Stimulated activated CD8-positive, alpha-beta memory T cell treated with anti-CD3 and anti-CD28 coated beads, Interleukin-7, amount 100 ng/mL, for 24 hours (primary cell): ENCODE measurements around the gene BPHL.
"Not testable (repeated sequence)": the region's sequence is repeated elsewhere in the genome, so short reads cannot be mapped to it uniquely, and the experiment has no call there.

Experiments
- DNase-seq: peaks from one replicate; pipeline ENCODE4 v3.0.0-alpha.2; 2020; ENCODE audit warnings: low read depth

BPHL gene

DNA sequence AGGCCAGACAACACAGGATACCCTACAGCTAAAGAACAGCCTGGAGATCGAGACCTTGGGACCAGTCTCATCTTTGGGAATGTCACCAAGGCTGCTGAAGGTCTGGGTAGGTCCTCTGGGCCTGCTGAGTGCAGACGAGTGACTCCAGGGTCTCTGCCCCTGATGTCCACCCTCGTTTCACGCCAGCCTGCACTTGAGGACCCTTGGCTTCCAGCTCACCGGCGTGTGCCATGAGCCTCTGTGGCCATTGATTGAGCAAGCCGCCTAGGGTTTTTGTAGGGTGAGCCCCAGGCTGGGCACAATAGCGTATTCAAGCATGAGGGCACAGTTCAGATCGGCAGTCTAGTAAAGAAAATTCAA, 4.3 kb downstream of the BPHL start:
- DNase-seq = no peak

DNA sequence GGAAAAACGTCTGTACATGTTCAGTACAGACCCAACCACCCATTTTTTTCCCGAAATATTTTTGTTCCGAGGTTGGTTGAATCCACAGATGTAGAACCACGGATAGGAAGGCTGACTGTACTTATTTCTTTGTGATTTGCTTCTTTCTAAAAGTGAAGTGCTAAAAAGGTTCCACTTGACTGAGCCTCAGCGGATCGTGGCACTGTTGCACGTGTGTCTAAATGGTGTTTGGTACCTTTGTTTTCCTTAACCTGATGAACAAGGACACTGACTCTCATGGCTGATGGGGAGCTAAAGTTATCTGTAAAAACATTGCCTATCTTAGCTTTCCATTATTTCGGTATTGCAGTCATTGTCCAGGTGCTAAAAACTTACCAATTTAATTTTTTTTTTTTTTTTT, 6.2 kb downstream of the BPHL start:
- DNase-seq = no peak

- no peak for DNase-seq
Measured at GRCh38 chr6:3125815-3126214, 7.3 kb downstream of the BPHL start.

DNA sequence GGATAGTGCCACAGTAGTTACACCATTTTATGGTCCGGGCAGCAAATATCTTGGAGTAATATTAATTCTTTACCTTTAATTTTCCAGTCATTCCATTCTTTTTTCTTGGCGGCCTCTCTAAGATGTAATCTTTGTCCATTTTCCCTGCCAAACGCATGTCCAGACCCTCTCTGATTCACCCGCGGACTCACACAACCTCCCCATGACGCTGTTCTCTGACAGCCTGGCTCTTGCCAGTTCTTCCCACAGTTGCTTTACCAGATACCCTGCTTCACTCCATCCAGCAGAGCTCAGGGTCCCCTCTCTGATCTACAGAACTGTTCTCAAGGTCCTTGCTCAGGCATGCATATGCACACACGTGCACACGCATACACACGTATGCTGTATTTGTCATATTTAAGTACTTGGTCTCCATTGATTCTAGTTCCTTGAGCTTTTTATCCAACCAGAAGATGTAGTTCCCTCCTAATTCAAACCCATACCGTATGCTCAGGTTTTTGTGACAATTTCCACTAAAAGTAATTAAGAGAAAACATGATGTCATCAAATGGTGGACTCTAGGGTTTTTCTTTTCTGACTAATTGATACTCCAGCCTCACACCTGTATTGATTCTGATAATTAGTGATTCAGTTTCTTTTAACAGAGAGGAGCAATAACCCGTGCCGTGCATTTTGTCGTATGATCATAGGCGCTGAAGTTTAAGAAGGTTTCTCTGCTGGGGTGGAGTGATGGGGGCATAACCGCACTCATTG, 10.0 kb downstream of the BPHL start:
- DNase-seq = no peak

DNA sequence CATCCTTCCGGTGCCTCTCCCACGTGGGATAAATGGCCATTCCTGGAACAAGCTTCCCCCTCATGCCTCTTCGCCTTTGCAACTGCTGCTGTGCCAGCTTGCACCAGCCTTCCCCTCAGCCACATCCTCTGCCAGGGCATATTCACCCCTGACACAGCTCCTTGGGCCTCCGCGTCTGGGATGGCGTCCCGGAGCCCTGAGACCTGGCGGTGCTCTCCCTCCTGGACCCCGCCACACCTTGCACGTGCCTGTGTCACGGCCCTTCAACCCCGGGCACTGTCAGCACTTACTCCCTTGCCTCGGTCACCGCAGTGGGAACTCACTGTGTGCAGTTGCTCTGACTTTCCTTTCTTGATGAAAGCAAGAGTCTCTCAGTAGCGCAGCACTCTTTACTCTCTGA, 13.2 kb downstream of the BPHL start:
- no peak for DNase-seq

GRCh38 chr6:3133515-3133914, 15.0 kb downstream of the BPHL start:
- no peak for DNase-seq

DNA sequence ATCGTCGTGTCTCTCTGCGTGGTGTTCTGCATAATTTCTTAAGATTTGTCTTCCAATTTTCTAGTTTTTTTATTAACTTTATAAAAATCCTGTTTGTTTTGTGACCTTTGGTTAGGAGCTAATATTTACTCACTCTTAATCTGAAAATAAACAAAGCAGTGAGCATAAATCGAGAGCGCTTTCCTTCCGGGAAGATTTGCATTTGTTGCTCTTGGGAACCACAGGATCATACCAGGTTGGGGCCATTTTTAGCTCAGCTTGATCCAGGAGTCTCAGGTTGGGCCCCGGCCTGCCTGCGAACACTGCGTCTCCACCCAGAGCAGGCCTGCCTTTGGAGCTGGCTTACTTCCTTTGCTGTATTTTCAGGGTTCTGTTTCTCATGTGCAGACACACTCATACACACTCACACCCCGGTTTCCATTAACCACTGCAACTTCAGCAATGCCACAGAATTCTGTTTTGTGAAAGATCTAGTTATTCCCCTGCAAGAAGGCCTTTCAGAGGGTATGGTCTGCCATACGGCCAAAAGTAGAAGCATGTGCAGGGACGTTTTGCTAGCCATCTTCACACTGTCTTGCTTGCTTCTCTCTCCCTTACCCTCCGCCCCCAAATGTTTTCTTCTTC, 17.3 kb downstream of the BPHL start:
- DNase-seq = no peak

GRCh38 chr6:3136292-3137011, 17.9 kb downstream of the BPHL start:
- no peak for DNase-seq

DNA sequence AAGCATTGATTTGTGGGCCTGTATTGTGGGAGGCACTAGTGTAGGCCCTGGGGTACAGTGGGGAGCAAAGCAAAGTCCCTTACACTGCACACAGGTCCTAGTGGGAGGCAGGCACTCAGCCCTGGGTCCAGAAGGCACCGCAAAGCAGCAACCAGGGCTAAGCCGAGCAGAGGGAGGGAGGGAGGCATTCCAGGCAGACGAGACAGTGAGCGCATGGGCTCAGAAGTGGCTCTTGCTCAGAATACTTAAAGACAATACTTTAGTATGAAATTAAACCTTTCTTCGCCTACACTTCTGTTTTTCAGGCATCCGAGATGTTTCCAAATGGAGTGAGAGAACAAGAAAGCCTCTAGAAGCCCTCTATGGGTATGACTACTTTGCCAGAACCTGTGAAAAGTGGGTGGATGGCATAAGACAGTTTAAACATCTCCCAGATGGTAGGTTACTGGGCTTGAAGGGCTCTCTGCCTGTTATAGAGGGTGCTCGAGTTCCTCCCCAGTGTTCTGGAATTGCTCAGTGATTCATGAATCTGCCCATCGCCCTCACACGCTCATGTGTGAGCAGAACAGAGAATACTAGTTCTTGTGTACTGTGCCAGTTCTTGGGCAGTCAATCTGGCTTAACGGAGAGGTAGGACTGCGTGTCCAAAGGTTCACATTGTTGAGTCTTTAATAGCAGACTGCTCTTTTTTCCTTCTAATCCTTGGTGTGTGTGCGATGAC, 18.7 kb downstream of the BPHL start:
- no peak for DNase-seq

GRCh38 chr6:3137873-3138272, 19.4 kb downstream of the BPHL start:
- DNase-seq = not testable (repeated sequence)

- DNase-seq = no peak
Measured at GRCh38 chr6:3138341-3138740, 19.8 kb downstream of the BPHL start.

DNA sequence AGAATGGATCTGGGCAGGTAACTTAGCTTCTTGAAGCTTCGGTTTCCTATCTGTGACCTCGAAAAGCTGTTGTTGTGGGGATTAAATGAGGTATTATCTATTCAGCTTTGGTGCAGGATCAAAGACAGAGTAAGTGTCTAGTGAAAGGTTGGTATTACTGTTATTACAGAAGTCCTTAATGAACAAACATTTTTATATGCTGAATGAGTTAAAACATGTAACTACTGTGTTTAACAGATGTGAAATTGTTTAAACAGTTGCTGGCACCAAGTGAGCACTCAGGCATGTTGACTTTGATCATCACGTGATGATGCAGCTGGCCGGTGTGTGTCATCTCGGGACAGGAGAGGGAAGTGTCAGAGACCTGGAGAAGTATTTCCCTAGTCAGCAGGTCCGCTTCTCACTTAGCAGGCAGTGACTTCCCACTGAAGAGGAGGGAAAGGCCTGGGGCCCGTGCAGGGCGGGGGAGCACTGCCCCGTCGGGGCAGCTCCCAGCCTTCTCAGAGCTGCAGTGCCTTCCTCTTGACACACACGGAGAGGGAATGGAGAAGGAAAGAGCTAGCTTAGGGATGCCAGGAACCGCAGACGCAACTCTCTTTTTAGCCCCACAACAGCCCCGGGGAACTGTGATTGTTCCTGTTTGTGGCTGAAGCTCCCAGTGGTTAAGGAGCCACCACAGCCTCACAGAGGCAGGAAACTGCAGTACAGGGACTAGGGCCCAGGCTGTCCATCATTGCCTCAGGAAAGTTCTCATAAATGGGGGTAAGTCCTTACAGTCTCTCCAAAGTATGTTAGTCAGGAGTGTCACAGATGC, 20.8 kb downstream of the BPHL start:
- no peak for DNase-seq

DNA sequence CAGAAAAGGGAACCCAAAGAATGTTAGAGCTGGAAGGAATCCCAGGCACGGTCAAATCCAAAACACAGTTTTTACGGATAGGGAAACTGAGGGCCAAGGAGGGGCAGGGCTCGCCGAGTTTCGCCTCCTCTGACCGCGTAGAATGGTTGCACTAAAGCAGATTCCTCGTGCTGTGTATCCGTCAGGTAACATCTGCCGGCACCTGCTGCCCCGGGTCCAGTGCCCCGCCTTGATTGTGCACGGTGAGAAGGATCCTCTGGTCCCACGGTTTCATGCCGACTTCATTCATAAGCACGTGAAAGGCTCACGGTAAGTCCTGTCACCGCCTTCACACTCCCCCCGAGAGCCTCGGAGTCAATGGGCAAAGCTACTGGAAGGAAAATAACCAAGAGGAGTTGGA, 21.7 kb downstream of the BPHL start:
- DNase-seq = no peak

DNA sequence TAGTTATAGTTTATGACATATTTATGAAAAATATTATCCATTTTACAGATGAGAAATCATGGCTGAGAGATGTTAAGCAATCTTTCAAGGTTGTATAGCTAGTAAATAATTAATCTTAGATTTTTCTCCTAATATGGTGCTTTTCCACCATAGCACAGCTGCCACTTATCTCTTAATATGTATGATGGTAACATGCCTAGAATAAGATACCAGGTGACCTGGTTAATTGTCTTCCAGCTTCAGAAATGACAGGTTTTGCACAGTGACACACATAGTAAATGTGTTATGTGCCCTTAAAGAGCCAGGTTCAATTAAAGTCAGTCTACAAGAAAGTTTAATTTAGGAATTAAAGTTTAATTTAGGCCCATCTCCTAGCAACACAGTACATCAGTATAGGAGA, 24.0 kb downstream of the BPHL start:
- no peak for DNase-seq

DNA sequence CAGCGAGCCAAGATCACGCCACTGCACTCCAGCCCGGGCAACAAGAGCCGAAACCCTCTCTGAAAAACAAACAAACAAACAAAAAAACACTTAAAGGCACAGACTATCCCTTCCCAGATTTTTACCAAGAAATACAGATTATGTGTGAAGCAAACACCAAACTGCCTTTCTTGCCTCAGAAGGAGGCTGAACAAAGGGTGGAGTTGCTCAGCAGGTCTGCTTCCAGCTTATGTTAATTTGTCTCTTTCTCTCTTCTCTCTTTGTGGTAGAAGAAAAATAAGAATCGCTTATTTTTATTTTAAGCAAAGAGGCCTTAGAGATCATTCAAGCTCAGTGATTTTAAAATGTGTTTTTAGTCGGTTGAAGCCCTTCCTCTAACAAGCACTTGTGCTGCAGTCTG, 24.6 kb downstream of the BPHL start:
- no peak for DNase-seq

DNA sequence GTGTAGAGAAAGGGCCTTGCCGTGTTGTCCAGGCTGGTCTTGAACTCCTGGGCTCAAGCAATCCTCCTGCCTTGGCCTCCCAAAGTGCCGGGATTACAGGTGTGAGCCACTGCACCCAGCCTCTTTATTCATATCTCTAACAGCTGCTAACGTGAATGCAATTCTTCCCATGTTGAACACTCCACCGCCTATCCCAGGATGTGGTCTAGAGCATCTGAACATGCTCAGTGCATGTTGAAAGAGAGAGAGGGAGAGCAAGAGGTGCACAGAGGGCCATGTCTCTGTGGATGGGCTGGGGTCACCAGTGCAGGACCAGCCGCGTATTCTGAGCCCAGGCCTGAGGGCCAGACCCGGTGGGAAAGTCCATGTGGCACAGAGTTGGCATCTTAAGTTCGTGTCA, 26.1 kb downstream of the BPHL start:
- DNase-seq = no peak

GRCh38 chr6:3147914-3148757, 29.6 kb downstream of the BPHL start:
- DNase-seq = no peak

GRCh38 chr6:3151691-3152090, 33.2 kb downstream of the BPHL start:
- DNase-seq = no peak

DNA sequence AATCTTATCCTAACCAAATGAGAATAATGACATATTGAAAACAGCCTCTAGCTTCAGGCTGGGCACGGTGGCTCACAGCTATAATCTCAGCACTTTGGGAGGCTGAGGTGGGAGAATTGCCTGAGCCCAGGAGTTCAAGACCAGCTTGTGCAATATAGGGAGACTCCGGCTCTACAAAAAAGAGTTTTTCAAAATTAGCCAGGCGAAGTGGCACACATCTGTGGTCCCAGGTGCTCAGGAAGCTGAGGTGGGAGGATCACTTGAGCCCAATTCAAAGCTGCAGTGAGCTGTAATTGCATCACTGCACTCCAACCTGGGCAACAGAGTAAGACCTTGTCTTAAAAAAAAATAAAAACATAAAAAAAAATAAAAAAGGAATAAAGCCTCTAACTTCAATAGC, 34.2 kb downstream of the BPHL start:
- DNase-seq = no peak

DNA sequence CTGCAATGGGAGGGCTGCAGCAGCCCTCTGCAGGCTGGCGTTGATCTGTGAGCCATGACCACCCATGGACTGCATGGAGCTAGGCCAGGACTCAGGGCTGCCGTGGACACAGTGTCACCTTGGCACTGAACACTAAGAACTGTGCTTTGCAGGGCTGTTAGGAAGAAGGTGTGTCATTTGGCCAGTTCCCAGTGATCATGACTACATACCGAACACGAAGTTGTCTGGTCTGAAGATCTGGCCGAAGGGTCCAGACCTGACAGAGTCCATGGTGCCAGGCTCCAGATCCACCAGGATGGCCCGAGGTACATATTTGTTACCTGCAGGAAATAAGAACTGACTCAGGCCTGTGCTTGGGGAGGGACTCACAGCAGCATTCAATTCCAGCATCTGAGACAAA, 36.9 kb downstream of the BPHL start:
- not testable (repeated sequence) for DNase-seq
